Stimulated activated CD8-positive, alpha-beta memory T cell treated with anti-CD3 and anti-CD28 coated beads, Interleukin-12 subunit alpha, Interleukin-12 subunit beta, amount 100 ng/mL, for 24 hours (primary cell): Measurements from ENCODE around the gene TECR.
"Not testable (repeated sequence)": the region's sequence is repeated elsewhere in the genome, so short reads cannot be mapped to it uniquely, and the experiment has no call there.

ENCODE experiments used
- DNase-seq: peaks from one replicate; pipeline ENCODE4 v3.0.0-alpha.2; 2020; ENCODE audit errors: extremely low read depth

Gene TECR

GRCh38 chr19:14561847-14562351, 32.5 kb downstream of the TECR start:
- DNase-seq, result no peak

GRCh38 chr19:14562660-14563589, 33.5 kb downstream of the TECR start:
- DNase-seq, result no peak

GRCh38 chr19:14563590-14563926, 34.2 kb downstream of the TECR start:
- DNase-seq, result no peak

GRCh38 chr19:14563989-14564651, 34.7 kb downstream of the TECR start:
- DNase-seq, result peak; percentile 45

DNA sequence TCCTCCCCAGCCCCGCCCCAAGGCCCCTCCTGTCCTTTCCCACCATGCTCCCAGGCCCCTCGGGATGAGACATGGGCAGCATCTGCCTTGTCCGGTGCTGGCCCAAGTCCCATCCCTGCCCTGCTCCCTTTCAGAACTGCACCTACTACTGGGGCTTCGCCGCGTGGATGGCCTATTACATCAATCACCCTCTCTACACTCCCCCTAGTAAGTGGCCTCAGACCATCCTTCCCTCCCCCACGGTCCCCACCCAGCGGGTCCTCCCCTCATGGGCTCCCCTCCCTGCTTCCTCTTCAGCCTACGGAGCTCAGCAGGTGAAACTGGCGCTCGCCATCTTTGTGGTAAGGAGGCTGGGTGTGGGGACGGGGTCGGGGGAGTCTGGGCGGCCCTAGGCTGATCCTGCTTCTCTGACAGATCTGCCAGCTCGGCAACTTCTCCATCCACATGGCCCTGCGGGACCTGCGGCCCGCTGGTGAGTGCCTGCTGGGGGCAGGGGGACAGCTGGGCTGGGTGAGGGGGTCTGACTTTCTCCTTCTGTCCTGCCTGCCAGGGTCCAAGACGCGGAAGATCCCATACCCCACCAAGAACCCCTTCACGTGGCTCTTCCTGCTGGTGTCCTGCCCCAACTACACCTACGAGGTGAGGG, 35.4 kb downstream of the TECR start:
- not testable (repeated sequence) for DNase-seq

GRCh38 chr19:14565298-14565679, 35.9 kb downstream of the TECR start:
- no peak for DNase-seq

DNA sequence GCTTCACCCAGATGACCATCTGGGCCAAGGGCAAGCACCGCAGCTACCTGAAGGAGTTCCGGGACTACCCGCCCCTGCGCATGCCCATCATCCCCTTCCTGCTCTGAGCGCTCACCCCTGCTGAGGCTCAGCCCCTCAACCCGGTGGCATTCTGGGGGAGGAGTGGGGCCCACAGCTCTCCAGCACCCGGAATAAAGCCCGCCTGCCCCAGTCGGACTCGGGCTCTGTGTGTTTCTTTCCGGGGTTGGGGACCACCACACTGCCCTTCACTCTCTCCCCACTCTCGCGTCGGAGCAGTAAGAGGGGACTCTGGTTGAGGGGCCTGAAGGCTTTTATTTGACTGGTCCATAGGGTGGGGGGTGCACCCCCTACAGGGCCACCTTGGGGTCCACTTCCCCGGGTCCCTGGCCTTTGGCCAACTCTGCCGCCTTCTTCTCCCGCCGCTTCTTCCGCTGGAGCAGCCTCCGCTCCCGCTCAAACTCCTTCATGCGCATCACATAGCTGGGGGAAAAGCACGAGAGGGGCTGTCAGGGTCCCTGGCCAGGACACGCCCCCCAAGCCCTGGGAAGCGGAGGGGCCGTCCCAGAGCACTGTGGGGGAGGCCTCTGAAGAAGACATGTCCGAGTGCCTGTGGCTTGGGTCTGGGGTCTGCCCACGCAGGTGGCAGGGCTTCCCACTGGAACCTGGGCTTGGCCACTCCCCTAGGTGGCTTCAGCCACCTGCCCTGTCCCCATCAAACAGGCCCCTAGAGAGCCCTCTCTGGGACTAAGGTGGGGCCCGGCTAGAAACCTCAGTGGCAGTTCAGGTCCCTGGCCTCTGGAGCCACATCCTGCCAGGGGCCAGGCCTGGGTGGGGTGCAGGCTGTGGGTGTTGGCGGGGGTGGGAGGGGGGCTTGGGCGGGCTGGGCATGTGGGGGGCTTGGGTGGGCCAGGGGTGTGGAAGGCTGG, 36.6 kb downstream of the TECR start:
- no peak for DNase-seq

DNA sequence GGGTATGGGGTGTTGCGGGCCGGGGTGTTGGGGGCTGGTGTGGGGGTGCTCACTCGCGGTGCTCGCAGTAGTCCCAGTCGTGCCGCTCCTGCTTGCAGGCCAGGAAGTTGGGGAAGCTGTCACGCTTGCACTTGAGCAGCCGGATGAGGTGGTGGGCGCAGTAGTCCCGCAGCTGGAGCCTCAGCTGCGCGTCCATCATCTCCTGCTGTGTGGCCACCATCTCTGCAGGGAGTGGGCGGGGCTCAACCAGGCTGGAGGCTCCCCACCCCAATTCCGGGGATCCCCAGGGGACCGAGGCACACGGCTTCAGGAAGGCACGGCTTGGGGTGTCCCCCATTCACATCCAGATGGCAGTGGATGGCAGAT, 37.3 kb downstream of the TECR start:
- DNase-seq, result no peak

GRCh38 chr19:14567079-14567478, 37.7 kb downstream of the TECR start:
- DNase-seq, result no peak

- no peak for DNase-seq
Measured at GRCh38 chr19:14570864-14571527, 41.6 kb downstream of the TECR start.

DNA sequence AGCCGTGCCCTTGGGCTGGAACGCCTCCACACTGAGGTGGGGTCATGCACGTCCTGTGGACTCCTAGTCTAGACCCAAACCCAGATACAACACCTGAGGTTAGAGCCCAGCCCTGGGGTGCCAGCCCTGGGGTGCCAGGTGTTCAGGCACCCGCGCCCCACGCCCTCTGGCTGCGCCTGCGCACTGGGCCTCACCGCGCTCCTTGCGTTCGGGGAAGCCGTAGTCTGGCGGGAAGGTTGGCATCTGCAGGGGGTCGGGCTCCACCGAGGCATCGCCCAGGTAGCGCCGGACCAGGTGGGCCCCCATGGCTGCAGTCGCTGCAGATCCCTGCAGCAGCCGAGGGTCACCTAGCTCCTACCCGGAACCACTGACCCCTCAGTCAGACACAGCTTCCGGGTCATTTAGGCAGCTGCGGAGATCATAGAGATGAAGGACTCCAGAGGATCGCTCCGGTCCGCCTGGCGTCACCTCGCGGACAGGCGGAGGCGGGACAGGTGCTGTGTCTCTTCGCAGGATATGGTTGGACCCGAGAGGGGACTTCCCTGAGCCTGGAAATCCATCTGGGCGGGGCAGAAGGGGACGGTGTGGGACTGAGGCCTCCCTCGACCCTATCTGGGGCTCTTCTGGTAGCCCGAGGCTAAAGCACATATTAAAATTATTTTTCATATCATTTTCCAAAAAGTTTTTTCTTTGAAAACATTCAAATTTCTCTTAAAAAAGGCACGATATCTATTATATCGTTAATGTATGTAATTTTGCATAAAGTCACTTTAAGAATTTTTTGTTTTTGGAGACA, 42.5 kb downstream of the TECR start, which contains the start of gene NDUFB7:
Gene NDUFB7 (minus strand): TSS at position 372 of the 796 bp plus-strand sequence. CDS start 66 bp downstream, at position 306.
- DNase-seq, result peak; percentile 78

DNA sequence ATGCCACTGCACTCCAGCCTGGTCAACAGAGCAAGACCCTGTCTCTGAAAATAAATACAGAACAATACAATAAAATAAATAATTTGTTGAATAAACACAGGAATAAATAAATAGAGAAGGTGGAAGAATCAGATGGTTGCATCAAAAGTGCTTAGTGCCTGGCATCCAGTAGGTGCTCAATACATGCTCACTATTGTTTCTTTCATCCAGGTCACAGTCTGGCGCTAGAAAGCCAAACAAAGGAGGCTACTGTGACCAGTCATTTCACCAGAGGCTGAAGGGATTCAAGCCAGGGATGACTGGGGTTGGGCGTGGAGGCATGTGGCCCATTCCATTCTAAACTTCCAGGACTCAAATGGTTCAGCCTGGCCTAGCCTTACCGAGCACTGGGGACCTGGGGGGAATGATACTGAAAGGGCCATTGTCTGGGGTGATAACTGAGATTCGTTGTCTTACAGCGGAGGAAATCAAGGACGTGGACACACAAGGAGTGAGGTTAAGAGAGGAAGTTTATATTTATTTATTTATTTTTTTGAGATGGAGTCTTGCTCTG, 46.1 kb downstream of the TECR start:
- no peak for DNase-seq

DNA sequence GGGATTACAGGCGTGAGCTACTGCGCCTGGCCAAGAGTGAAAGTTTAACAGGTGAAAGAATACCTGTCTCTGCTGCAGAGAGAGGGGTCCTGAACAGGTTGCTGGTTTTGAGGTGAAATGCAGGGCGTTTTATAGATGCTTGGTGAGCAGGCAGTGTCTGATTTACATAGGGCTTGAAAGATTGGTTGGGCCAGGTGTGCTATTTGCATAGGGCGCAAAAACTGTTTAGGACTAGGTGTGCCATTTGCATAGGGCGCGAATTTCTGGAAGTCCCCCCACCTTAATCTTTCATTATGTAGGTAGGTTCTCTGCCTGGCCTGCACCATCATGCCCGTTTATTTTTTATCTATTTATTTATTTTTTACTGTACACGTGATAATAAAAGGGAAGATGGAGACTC, 47.0 kb downstream of the TECR start:
- DNase-seq, result no peak

GRCh38 chr19:14577264-14577663, 47.9 kb downstream of the TECR start:
- no peak for DNase-seq

- no peak for DNase-seq
Measured at GRCh38 chr19:14577885-14578427, 48.6 kb downstream of the TECR start.

GRCh38 chr19:14580623-14581237, 51.3 kb downstream of the TECR start:
- DNase-seq, result no peak

- DNase-seq, result no peak
Measured at GRCh38 chr19:14582894-14583340, 53.5 kb downstream of the TECR start, which contains the start of gene CLEC17A. CLEC17A (plus strand) TSS chr19:14583084; CDS start chr19:14583161, 77 bp downstream.

DNA sequence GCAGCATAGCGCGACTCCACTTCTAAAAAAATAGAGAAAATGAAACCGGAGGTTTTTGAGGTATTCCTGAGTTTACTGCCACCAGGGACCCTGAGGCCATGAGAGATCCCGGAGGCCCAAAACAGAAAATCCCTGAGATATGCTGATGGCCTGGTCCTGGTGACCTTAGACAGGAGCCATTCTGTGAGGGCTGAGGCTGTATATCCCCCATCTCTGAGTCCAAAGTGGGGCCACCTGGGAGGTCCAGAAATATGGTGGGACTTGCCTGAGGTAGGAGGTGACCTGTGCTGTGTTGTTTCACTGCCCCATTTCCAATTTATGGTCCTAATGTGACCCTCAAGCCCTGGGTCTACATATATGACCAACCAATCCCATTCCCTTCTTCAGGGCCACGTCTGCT, 55.0 kb downstream of the TECR start:
- not testable (repeated sequence) for DNase-seq

DNA sequence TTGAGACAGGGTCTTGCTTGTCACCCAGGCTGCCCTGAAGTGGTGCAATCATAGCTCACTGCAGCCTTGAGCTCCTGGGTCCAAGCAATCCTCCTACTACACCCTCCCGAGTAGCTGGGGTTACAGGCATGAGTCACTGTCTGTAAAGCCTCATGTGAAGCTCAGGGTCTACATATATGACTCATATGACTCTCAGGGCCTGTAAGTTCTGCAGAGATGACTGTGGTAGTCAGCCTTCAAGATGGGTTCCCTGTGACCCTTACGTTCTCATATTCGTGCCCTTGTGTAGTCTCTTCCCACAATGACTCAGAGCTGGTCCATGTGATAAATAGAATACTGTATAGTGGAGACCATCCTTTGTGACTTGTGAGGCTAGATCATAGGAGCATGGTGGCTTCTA, 55.8 kb downstream of the TECR start:
- DNase-seq, result not testable (repeated sequence)
